ENCODE data around the gene SCAMP1.
"Not testable (repeated sequence)": the region's sequence is repeated elsewhere in the genome, so short reads cannot be mapped to it uniquely, and the experiment has no call there.

SCAMP1 gene

DNA sequence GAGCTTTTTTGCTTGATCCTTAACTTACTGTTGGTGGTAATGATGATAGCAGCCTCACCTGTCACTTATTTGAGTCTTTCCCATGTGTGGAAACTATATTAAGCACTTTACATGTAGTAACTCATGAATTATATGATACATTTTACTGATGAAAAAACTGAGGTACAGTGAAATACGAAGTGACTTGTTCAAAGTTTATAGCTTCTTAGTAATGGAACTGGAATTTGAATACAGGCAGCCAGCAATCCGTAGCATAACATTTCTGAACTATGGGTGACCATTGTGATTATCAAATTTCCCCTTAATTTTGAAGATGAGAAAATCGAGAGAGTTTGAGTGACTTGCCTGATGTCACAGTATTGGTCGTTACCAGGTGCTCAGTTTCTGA lies 17.3 kb downstream of the SCAMP1 start:
- H3K4me3 Mint-ChIP-seq, result no peak overlapping the region
- H3K36me3 Mint-ChIP-seq (ENCODE audit: low read depth), result peaks cover 8% of the 10 kb centered on the region
- H3K4me1 Mint-ChIP-seq, result peaks cover 7% of the 10 kb centered on the region
- no peaks in the 10 kb centered on the region for H3K27me3 Mint-ChIP-seq
- H3K27ac Mint-ChIP-seq, result no peak overlapping the region
- ATAC-seq (no peak), DNase-seq (no peak)
- H3K9me3 Mint-ChIP-seq, result no peaks in the 10 kb centered on the region

DNA sequence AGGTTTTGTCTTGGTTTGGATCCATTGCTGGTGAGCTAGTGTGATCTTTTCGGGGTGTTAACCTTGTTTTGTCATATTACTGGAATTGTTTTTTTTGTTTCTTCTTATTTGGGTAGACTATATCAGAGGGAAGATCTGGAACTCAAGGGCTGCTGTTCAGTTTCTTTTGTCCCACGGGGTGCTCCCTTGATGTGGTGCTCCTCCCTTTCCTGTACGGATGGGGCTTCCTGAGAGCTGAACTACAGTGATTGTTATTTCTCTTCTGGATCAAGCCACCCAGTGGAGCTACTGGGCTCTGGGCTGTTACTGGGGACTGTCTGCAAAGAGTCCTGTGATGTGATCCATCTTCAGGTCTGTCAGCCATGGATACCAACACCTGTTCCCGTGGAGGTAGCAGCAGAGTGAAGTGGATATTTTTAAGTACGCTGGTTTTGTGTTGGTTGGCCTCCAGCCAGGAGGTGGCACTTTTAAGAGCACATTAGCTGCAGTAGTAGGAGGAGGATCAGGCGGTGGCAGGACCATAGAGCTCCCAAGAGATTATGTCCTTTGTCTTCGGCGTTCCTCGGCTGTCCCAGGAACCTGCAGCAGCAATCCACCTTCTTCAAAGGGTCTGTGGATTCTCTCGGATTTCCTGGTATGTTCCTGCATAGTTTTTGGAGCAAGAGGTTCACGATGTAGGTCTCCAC lies 27.2 kb downstream of the SCAMP1 start:
- peaks cover 51% of the 10 kb centered on the region for H3K36me3 Mint-ChIP-seq (ENCODE audit: low read depth)
- peaks cover 10% of the 10 kb centered on the region for H3K4me1 Mint-ChIP-seq
- DNase-seq (no peak), ATAC-seq (no peak)
- no peak overlapping the region for H3K27ac Mint-ChIP-seq
- H3K9me3 Mint-ChIP-seq, result peaks cover 40% of the 10 kb centered on the region
- no peaks in the 10 kb centered on the region for H3K27me3 Mint-ChIP-seq
- H3K4me3 Mint-ChIP-seq, result no peak overlapping the region

DNA sequence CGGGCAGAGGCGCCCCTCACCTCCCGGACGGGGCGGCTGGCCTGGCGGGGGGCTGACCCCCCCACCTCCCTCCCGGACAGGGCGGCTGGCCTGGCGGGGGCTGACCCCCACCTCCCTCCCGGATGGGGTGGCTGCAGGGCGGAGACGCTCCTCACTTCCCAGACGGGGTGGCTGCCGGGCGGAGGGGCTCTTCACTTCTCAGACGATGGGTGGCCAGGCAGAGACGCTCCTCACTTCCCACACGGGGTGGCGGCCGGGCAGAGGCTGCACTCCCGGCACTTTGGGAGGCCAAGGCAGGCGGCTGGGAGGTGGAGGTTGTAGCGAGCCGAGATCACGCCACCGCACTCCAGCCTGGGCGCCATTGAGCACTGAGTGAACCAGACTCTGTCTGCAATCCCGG lies 30.9 kb downstream of the SCAMP1 start:
- ATAC-seq, H3K4me3 Mint-ChIP-seq, H3K27me3 Mint-ChIP-seq, DNase-seq, H3K27ac Mint-ChIP-seq, H3K4me1 Mint-ChIP-seq: not testable (repeated sequence)
- H3K9me3 Mint-ChIP-seq, result peaks cover 16% of the 10 kb centered on the region
- peaks cover 35% of the 10 kb centered on the region for H3K36me3 Mint-ChIP-seq (ENCODE audit: low read depth)

DNA sequence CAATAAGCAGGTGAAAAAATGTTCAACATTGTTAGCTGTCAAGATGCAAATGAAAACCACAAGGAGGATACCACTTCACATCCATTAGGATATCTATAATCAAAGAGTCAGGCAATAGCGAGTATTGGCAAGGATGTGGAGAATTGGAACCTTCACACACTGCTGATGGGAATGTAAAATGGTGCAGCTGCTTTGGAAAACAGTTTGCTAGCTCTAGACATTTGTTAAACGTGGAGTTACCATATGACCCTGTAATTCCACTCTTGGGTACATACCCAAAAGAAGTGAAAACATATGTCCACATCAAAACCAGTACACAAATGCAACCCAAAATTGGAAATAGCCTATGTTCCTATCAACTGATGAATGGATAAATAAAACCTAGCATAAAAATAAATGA lies 37.4 kb downstream of the SCAMP1 start:
- DNase-seq (no peak), ATAC-seq (no peak)
- Mint-ChIP-seq H3K27me3 (no peaks in the 10 kb centered on the region), H3K9me3 (peaks cover 9% of the 10 kb centered on the region), H3K27ac (no peak overlapping the region), H3K4me1 (peaks cover 2% of the 10 kb centered on the region), H3K36me3 (ENCODE audit: low read depth) (peaks cover 20% of the 10 kb centered on the region), H3K4me3 (no peak overlapping the region)

DNA sequence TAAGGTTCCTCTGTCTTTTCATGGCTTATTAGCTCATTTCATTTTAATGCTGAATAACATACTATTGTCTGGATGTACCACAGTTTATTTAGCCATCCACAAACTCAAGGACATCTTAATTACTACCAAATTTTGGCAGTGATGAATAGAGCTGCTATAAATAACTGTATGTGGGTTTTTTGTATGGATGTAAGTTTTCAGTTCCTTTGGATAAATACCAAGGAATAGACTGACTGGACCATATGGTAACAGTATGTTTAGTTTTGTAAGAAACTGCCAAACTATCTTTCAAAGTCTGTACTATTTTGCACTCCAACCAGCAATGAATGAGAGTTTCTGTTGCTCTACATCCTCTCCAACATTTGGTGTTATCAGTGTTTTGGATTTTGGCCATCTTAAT lies 38.7 kb downstream of the SCAMP1 start:
- H3K4me1 Mint-ChIP-seq, result peaks cover 2% of the 10 kb centered on the region
- H3K27ac Mint-ChIP-seq, result no peak overlapping the region
- DNase-seq (no peak), ATAC-seq (no peak)
- H3K4me3 Mint-ChIP-seq, result no peak overlapping the region
- H3K36me3 Mint-ChIP-seq (ENCODE audit: low read depth), result peaks cover 16% of the 10 kb centered on the region
- H3K9me3 Mint-ChIP-seq, result peaks cover 9% of the 10 kb centered on the region
- no peaks in the 10 kb centered on the region for H3K27me3 Mint-ChIP-seq

DNA sequence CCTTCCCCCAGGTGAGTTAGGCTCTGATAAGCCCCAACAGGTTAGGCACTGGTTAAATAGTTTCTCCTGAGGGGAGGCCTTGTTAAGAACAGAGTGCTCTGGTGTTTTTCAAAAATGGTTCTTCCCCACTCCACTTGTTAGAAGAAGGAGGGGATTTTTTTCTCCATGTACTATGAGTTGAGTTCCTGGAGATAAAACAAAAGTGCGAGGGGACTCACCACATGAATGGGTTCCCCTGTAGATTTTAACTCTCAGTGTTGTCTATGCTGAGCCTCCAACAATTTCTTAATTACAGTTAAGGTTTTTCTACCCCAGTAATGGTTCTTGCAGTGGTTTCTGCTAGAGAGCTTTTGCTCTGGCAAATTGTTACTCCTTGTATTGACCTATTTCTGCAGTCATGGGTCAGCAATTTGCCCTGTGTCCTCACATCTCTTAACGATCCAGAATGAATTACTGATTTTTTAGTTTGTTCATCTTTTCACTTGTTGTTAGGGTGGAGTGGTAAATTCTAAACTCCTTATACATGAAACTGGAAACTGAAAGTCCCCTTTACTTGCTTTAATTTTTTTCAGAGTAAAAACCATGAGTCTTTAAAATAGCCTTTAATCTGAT lies 44.4 kb downstream of the SCAMP1 start:
- no peak for ATAC-seq
- no peak overlapping the region for H3K4me3 Mint-ChIP-seq
- H3K27me3 Mint-ChIP-seq, result no peaks in the 10 kb centered on the region
- no peak for DNase-seq
- H3K36me3 Mint-ChIP-seq (ENCODE audit: low read depth), result peaks cover 19% of the 10 kb centered on the region
- peak overlapping the region; percentile 25 for H3K27ac Mint-ChIP-seq
- H3K4me1 Mint-ChIP-seq, result peaks cover 36% of the 10 kb centered on the region
- peaks cover 5% of the 10 kb centered on the region for H3K9me3 Mint-ChIP-seq

DNA sequence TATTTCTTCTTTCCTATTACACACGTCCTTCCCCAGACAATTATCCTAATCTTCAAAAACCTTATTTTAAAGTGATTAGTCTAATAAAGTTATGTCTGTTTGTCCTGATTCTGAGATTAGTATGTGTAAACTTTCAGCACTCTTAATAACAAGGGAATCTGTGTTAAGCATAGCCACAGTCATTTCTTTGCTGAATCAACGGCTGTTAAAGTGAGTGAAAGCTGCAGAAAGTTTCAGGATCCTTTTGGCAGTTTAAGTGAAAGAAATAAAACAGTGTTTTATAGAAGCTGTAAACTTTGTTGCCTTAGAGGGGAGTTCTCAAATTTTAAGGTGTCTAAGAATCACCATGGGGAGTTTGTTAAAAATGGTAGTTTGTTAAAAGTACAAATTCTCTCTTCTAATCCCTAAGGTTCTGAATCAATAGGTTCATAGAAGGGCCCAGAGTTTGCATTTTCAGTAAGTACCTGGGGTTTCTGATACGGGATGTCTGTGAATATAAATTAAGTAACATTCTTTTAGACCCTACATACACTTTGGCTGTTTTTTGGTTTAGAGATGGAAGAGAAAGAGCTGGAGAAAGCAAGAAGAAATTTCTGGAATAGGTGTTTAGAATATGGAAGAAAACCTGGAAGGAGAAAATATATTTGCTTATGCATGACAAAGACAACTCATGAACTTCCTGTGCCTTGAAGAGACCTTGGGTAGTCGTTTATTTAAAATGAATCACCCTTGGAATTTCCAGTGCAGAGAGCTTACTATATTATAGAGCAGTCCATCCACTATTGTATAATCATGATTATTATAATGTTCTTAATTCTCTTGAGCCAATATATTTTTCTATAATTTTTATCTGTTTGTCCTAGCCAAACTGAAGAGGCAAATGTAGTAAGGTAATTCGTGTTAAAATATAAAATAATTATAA lies 45.7 kb downstream of the SCAMP1 start:
- H3K9me3 Mint-ChIP-seq, result no peaks in the 10 kb centered on the region
- H3K36me3 Mint-ChIP-seq (ENCODE audit: low read depth), result peaks cover 19% of the 10 kb centered on the region
- peak overlapping the region; percentile 46 for H3K27ac Mint-ChIP-seq
- no peak overlapping the region for H3K4me3 Mint-ChIP-seq
- H3K27me3 Mint-ChIP-seq, result no peaks in the 10 kb centered on the region
- DNase-seq (no peak), ATAC-seq (no peak)
- peaks cover 40% of the 10 kb centered on the region for H3K4me1 Mint-ChIP-seq

DNA sequence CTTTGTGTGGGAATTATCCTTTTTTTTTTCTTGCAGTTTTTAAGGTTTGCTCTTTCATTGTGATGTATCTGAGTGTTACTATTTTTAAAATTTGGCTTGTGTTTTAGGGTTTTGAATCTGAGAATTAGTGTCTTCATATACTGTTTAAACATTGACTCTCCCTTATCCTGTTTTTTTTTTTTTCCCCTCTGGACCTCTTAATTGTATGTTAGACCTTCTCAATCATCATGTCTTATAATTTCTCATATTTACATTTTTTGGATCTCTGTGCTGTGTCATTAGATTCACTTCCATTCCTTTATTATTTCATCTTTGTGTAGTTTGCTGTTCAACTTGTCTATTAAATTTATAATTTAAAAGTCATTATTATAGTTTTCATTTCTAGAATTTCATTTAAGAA lies 47.0 kb downstream of the SCAMP1 start:
- no peak for ATAC-seq
- H3K9me3 Mint-ChIP-seq, result no peaks in the 10 kb centered on the region
- H3K27me3 Mint-ChIP-seq, result no peaks in the 10 kb centered on the region
- H3K4me3 Mint-ChIP-seq, result no peak overlapping the region
- peaks cover 45% of the 10 kb centered on the region for H3K4me1 Mint-ChIP-seq
- DNase-seq, result no peak
- H3K36me3 Mint-ChIP-seq (ENCODE audit: low read depth), result peaks cover 17% of the 10 kb centered on the region
- no peak overlapping the region for H3K27ac Mint-ChIP-seq

DNA sequence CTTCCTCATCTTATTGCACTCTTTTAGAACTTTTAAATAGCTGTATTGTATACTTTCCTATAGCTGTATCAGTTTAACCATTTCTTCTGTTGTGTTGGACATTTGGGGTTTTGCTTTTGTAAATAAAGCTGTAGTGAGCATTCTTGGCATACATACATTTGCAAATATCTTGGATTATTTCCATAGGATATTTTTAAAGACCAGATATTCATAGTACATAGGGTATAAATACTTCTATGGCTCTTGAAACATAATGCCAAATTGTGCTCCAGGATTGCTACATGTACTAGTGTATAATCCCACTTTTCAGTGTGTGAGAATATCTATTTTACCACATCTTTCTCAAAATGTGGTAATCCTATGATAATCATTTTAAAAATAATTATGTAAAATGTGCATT lies 51.2 kb downstream of the SCAMP1 start:
- no peak for ATAC-seq
- Mint-ChIP-seq H3K9me3 (no peaks in the 10 kb centered on the region), H3K4me1 (peaks cover 25% of the 10 kb centered on the region), H3K27ac (no peak overlapping the region), H3K27me3 (no peaks in the 10 kb centered on the region), H3K36me3 (ENCODE audit: low read depth) (peaks cover 15% of the 10 kb centered on the region), H3K4me3 (no peak overlapping the region)
- DNase-seq, result no peak

DNA sequence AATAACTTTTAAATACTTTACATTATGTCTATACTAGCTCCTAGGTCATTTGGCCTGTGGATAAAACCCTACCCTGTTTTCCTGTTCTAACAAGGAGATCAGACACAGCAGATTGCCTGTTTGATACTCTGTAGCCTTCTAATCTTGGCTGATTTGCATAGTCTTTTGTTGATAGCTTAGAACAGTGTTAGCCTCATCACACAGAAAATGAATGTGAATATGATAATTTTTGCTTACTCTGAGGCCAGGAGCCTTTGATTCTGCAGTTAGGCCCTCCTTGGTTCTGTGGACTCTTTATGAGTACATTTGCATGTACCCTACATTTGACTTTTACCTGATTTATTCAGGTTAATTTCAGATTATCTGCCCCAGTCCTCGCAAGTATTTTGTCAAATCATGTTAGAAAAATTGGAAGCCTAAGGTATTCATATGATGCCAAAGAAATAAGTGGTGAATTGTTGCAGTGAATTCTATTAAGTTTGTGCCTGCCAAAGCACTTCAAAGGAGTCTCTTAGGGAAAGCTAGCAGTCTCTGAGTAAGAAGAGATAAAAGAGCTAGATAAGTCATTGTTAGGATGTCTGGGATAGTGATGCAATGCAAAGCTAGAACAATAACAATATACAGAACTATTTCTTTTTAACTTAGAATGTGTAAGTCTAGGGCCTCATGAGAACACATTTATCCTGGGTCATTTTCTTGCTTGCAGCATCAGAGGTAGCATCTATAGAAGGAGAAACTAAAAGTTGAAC lies 56.4 kb downstream of the SCAMP1 start:
- peaks cover 13% of the 10 kb centered on the region for H3K36me3 Mint-ChIP-seq (ENCODE audit: low read depth)
- H3K4me3 Mint-ChIP-seq, result no peak overlapping the region
- ATAC-seq (no peak), DNase-seq (no peak)
- H3K4me1 Mint-ChIP-seq, result peaks cover 8% of the 10 kb centered on the region
- no peak overlapping the region for H3K27ac Mint-ChIP-seq
- H3K27me3 Mint-ChIP-seq, result no peaks in the 10 kb centered on the region
- H3K9me3 Mint-ChIP-seq, result no peaks in the 10 kb centered on the region

DNA sequence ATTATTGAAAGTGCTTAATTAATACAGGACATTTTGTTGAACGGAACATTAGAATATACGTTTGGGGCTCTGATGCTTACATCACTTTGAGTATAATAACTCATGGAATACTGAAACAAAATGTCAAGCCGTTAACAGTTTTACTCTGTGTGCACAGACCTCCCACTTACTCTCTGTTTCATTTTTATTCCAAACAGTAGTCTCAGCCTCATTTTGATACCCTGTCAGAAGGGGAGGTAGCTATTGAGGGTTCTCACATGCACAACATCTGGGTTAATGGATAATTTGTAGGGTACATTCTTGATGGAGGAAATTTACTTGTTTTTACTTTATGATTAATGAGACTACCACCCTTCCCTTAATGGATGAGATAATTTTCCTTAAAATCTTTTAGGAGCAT lies 59.0 kb downstream of the SCAMP1 start:
- ATAC-seq, result no peak
- Mint-ChIP-seq H3K4me3 (no peak overlapping the region), H3K27ac (no peak overlapping the region), H3K4me1 (peaks cover 2% of the 10 kb centered on the region), H3K27me3 (no peaks in the 10 kb centered on the region), H3K36me3 (ENCODE audit: low read depth) (peaks cover 18% of the 10 kb centered on the region), H3K9me3 (no peaks in the 10 kb centered on the region)
- no peak for DNase-seq

DNA sequence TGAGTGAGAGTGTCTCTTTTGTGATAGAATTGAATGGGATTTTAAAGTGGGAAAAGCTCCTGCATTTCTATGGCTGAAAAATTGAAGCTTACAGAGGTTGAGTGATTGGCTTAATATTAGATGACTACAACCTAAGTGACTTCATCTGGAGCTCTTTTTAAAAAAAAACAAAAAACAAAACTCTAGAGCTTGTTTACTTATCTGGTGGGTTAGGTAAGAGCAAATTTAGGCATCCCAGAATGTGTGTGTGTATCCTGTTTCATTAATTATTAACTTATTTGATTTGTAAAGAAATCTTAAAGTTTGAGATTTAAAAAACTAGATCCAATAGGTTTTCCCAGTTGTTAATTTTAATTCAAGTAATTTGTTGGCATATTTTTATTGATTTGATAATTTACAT lies 60.1 kb downstream of the SCAMP1 start:
- no peak overlapping the region for H3K4me3 Mint-ChIP-seq
- no peak overlapping the region for H3K27ac Mint-ChIP-seq
- no peaks in the 10 kb centered on the region for H3K27me3 Mint-ChIP-seq
- H3K9me3 Mint-ChIP-seq, result no peaks in the 10 kb centered on the region
- no peak for DNase-seq
- no peak for ATAC-seq
- peaks cover 24% of the 10 kb centered on the region for H3K36me3 Mint-ChIP-seq (ENCODE audit: low read depth)
- peaks cover 2% of the 10 kb centered on the region for H3K4me1 Mint-ChIP-seq

DNA sequence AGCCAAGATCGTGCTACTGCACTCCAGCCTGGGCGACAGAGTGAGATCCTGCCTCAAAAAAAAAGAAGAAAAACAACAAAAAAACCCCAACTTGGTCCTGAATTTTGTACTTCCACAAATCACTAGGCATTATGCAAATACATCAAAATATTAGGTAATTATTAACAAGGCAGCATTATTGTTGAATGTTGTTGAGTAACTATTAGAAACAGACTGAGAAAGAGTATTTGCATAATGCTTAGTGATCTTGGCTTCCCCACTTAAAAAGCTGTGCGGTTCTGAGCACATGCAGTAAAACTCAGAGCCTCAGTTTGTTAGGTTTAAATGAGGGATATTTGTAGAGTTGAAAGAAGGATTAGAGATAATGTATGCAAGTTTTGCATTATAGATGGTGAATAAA lies 64.2 kb downstream of the SCAMP1 start:
- peaks cover 11% of the 10 kb centered on the region for H3K9me3 Mint-ChIP-seq
- H3K36me3 Mint-ChIP-seq (ENCODE audit: low read depth), result peaks cover 40% of the 10 kb centered on the region
- no peak overlapping the region for H3K4me3 Mint-ChIP-seq
- ATAC-seq (no peak), DNase-seq (no peak)
- H3K27ac Mint-ChIP-seq, result no peak overlapping the region
- H3K27me3 Mint-ChIP-seq, result no peaks in the 10 kb centered on the region
- no peaks in the 10 kb centered on the region for H3K4me1 Mint-ChIP-seq

DNA sequence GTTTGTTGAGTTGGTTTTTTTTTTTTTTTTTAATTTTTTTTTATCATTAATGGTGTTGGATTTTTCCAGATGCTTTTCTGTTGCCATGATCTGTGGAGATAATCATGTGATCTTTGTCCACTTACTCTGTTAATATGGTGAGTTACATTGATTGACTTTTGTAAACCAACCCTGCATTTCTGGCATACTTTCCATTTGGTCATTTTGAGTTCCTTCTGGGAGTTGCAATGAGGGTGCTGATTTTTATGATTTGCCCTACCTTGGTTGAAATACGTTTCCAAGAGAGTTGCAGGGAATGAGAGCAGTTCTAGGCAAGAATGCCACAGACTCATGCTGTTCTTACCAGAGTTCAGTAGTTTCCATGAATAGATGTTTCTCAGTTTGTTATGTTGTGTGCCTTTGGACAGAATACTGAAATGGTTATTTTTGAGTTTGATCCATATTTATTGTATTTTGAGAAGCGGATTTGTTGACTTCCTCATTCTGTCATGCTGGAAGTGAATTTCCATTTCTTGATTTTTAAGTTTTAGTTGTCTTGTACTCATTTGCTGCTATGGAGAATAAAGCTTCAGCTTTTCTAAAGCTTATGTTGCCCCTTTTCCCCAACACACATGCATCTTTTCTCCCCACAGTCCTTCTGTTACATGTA lies 69.0 kb downstream of the SCAMP1 start:
- DNase-seq, result no peak
- ATAC-seq, result no peak
- no peaks in the 10 kb centered on the region for H3K4me1 Mint-ChIP-seq
- peaks cover 47% of the 10 kb centered on the region for H3K36me3 Mint-ChIP-seq (ENCODE audit: low read depth)
- H3K9me3 Mint-ChIP-seq, result peaks cover 17% of the 10 kb centered on the region
- H3K27me3 Mint-ChIP-seq, result no peaks in the 10 kb centered on the region
- H3K27ac Mint-ChIP-seq, result no peak overlapping the region
- H3K4me3 Mint-ChIP-seq, result no peak overlapping the region
